NCI-H1105 (cell line): ENCODE results near the gene F10.

Experiments used
- DNase-seq: peaks from one replicate; lab custom pipeline; 2025; lab: John Stamatoyannopoulos, UW

Gene F10

GRCh38 chr13:113086991-113087922 lies 35.3 kb upstream of the F10 start:
- DNase-seq, result no peak

GRCh38 chr13:113087923-113088690 lies 34.5 kb upstream of the F10 start:
- no peak for DNase-seq

GRCh38 chr13:113088691-113089020 lies 33.9 kb upstream of the F10 start:
- no peak for DNase-seq

- no peak for DNase-seq
Measured at GRCh38 chr13:113089693-113090414, 32.7 kb upstream of the F10 start.

- DNase-seq, result no peak
Measured at GRCh38 chr13:113090415-113090770, 32.2 kb upstream of the F10 start.

GRCh38 chr13:113090806-113091205 lies 31.8 kb upstream of the F10 start:
- no peak for DNase-seq

- DNase-seq, result no peak
Measured at GRCh38 chr13:113091211-113091771, 31.3 kb upstream of the F10 start.

- DNase-seq, result no peak
Measured at GRCh38 chr13:113091891-113092775, 30.5 kb upstream of the F10 start.

GRCh38 chr13:113092776-113093579 lies 29.6 kb upstream of the F10 start:
- DNase-seq, result no peak

GRCh38 chr13:113093580-113094409 lies 28.8 kb upstream of the F10 start:
- DNase-seq, result no peak

GRCh38 chr13:113094410-113094800 lies 28.2 kb upstream of the F10 start:
- no peak for DNase-seq

GRCh38 chr13:113095146-113096051 lies 27.2 kb upstream of the F10 start:
- no peak for DNase-seq

GRCh38 chr13:113096052-113096744 lies 26.4 kb upstream of the F10 start:
- no peak for DNase-seq

GRCh38 chr13:113096745-113097305 lies 25.8 kb upstream of the F10 start:
- no peak for DNase-seq

- no peak for DNase-seq
Measured at GRCh38 chr13:113097651-113098050, 24.9 kb upstream of the F10 start.

- DNase-seq, result no peak
Measured at GRCh38 chr13:113098162-113098732, 24.4 kb upstream of the F10 start.

GRCh38 chr13:113099142-113099541 lies 23.5 kb upstream of the F10 start:
- DNase-seq, result no peak
